Inflammatory macrophage treated with lipopolysaccharide for 1 hour (primary cell): ENCODE measurements around the gene DOCK3.
A peak's percentile ranks its signal among the peaks of the same experiment; 100 is the strongest.
"Not testable (repeated sequence)": the region's sequence is repeated elsewhere in the genome, so short reads cannot be mapped to it uniquely, and the experiment has no call there.

Source experiments
- DNase-seq, 2 donors: peaks; one replicate each; pipeline ENCODE4 v3.0.0-alpha.2; 2020 to 2022

The DOCK3 gene

GRCh38 chr3:50688602-50689001 lies 13.9 kb downstream of the DOCK3 start:
- DNase-seq: not testable (repeated sequence)

GRCh38 chr3:50689558-50689957 lies 14.8 kb downstream of the DOCK3 start:
- DNase-seq: no peak

- DNase-seq: no peak
These were observed 20.3 kb downstream of the DOCK3 start for GRCh38 chr3:50695031-50695430.

- no peak for DNase-seq
These were observed 21.5 kb downstream of the DOCK3 start for GRCh38 chr3:50696276-50696675.

GRCh38 chr3:50698269-50698668 lies 23.5 kb downstream of the DOCK3 start:
- DNase-seq: no peak

GRCh38 chr3:50708620-50709019 lies 33.9 kb downstream of the DOCK3 start:
- no peak for DNase-seq

- no peak for DNase-seq
These were observed 40.2 kb downstream of the DOCK3 start for GRCh38 chr3:50714946-50715345.

GRCh38 chr3:50724831-50725230 lies 50.1 kb downstream of the DOCK3 start:
- no peak for DNase-seq

- no peak for DNase-seq
These were observed 60.3 kb downstream of the DOCK3 start for GRCh38 chr3:50734985-50735384.

- DNase-seq: no peak
These were observed 62.6 kb downstream of the DOCK3 start for GRCh38 chr3:50737193-50737905.

- DNase-seq: no peak
These were observed 63.3 kb downstream of the DOCK3 start for GRCh38 chr3:50737906-50738598.

GRCh38 chr3:50743643-50744042 lies 68.9 kb downstream of the DOCK3 start:
- DNase-seq: no peak

GRCh38 chr3:50749822-50750221 lies 75.1 kb downstream of the DOCK3 start:
- DNase-seq: no peak

- DNase-seq: no peak
These were observed 84.3 kb downstream of the DOCK3 start for GRCh38 chr3:50759015-50759414.

- no peak for DNase-seq
These were observed 103.0 kb downstream of the DOCK3 start for GRCh38 chr3:50777680-50778079.

GRCh38 chr3:50781766-50782165 lies 107.0 kb downstream of the DOCK3 start:
- not testable (repeated sequence) for DNase-seq

- DNase-seq: peak in 1 of 2 donors; percentile 7
These were observed 111.9 kb downstream of the DOCK3 start for GRCh38 chr3:50786631-50787030.

GRCh38 chr3:50790894-50791293 lies 116.2 kb downstream of the DOCK3 start:
- not testable (repeated sequence) for DNase-seq

GRCh38 chr3:50792568-50792967 lies 117.8 kb downstream of the DOCK3 start:
- DNase-seq: no peak

- not testable (repeated sequence) for DNase-seq
These were observed 129.1 kb downstream of the DOCK3 start for GRCh38 chr3:50803805-50804204.

- not testable (repeated sequence) for DNase-seq
These were observed 129.6 kb downstream of the DOCK3 start for GRCh38 chr3:50804376-50804775.

GRCh38 chr3:50805321-50805720 lies 130.6 kb downstream of the DOCK3 start:
- no peak for DNase-seq

- no peak for DNase-seq
These were observed 131.3 kb downstream of the DOCK3 start for GRCh38 chr3:50806031-50806430.

GRCh38 chr3:50806806-50807205 lies 132.1 kb downstream of the DOCK3 start:
- no peak for DNase-seq

- DNase-seq: no peak
These were observed 132.5 kb downstream of the DOCK3 start for GRCh38 chr3:50807266-50807665.
